Lung (tissue), 12 donors: ENCODE results near the gene EYS. TPM values are rescaled to one million over a fixed set of nuclear protein-coding genes. Genes with fewer than 3 reads are reported as not detected.
"Not testable (repeated sequence)": the region's sequence is repeated elsewhere in the genome, so short reads cannot be mapped to it uniquely, and the experiment has no call there.

Experiments
- ATAC-seq: fragments of 200-7000 bp; cut with Tn5 transposase; one replicate; pipeline ENCODE4 v1.9.1; 2020; ENCODE audit warnings: moderate number of reproducible peaks; ENCODE audit not compliant: insufficient read depth, low FRiP score
- DNase-seq, 3 donors: peaks; one replicate each; pipeline ENCODE4 v3.0.0-alpha.2; 2013 to 2017
- H3K27ac ChIP-seq, 2 donors: one replicate each; pipeline ENCODE4 v1.5.1; 2013; ENCODE audit warnings: mild to moderate bottlenecking in 2 of 2, moderate library complexity in 2 of 2, control low read depth in 1 of 2, inconsistent platforms in 1 of 2, low read depth in 1 of 2, low read length in 1 of 2
- H3K27me3 ChIP-seq, 3 donors: one replicate each; pipeline ENCODE4 v1.5.1; 2013; ENCODE audit warnings: low read length in 2 of 3; ENCODE audit not compliant: control insufficient read depth in 3 of 3, insufficient read depth in 3 of 3
- H3K36me3 ChIP-seq, 4 donors: one replicate each; pipeline ENCODE4 v1.5.1; 2013; ENCODE audit warnings: low read length in 4 of 4, mild to moderate bottlenecking in 1 of 4, moderate library complexity in 1 of 4; ENCODE audit not compliant: control insufficient read depth in 4 of 4, insufficient read depth in 4 of 4
- H3K4me1 ChIP-seq, 5 donors: one replicate each; pipeline ENCODE4 v1.5.1; 2013; ENCODE audit warnings: low read length in 5 of 5, mild to moderate bottlenecking in 2 of 5, moderate library complexity in 1 of 5; ENCODE audit not compliant: control insufficient read depth in 5 of 5, insufficient read depth in 5 of 5
- H3K4me3 ChIP-seq: one replicate; pipeline ENCODE4 v1.5.1; 2013; ENCODE audit warnings: mild to moderate bottlenecking, control low read depth, moderate library complexity
- H3K9ac ChIP-seq, 2 donors: one replicate each; pipeline ENCODE4 v1.5.1; 2013; ENCODE audit warnings: low read length in 2 of 2, control low read depth in 1 of 2; ENCODE audit not compliant: insufficient read depth in 1 of 2
- H3K9me3 ChIP-seq, 4 donors: one replicate each; pipeline ENCODE4 v1.5.1; 2013; ENCODE audit warnings: low read length in 3 of 4, mild to moderate bottlenecking in 1 of 4, moderate library complexity in 1 of 4; ENCODE audit not compliant: control insufficient read depth in 4 of 4, insufficient read depth in 3 of 4
- CTCF ChIP-seq: IDR thresholded peaks from 2 replicates; pipeline ENCODE4 v1.5.1; 2012; ENCODE audit warnings: mild to moderate bottlenecking; ENCODE audit errors: control extremely low read depth, extremely low read depth
- WGBS, 2 donors: extraction: QIAGEN DNeasy Blood & Tissue Kit; methylation state at CpG; one replicate each; pipeline ENCODE4 v1.1.7; 2013; 5-methylcytosine and 5-hydroxymethylcytosine counted together
- polyA plus RNA-seq, 2 donors: library from polyadenylated mRNA; stranded (reverse); fragments of 200-250 nt; gene quantifications; one replicate each; pipeline ENCODE4 v1.2.1, GENCODE V29; 2013
- total RNA-seq, 2 donors: library from RNA; depleted of rRNA in 1 of 2; stranded (reverse); fragments of >200 nt in 1 of 2; gene quantifications; one replicate each; pipeline ENCODE4 v1.2.1, GENCODE V29; 2014 to 2021
- donor health status: control.
- donor health status: control.
- donor health status: Bipolar disorder and iron deficiency.
- donor health status: healthy.
- donor health status: DM: yes; HTN: yes; CAD: no.

EYS gene
- total and polyA plus RNA-seq, 4 donors: 0.06 to 0.34 (median 0.12) TPM

DNA sequence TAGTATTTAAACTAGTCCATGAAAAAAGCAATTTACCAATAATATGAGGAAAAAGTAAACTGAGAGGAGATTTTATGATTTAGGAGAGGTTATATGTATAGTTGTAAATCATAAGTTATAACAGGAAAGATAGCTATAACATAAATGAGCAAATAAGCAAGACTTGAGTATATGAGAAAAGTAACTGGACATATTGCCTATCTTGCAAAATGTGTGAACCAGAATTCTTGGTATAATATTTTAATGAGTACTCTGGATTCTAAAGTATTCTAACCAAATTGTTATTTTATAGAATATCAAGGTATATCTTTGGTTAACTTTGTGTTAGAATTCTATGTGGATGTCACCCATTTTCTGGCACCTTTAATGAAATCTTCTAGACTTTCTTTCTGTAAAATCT lies 1946.8 kb downstream of the EYS start:
- TF ChIP-seq CTCF: no peak
- H3K27ac ChIP-seq: no peak overlapping the region
- no peaks in the 10 kb centered on the region for H3K36me3 ChIP-seq
- H3K4me3 ChIP-seq: no peak overlapping the region
- H3K4me1 ChIP-seq: no peaks in the 10 kb centered on the region
- ATAC-seq: no peak
- no peak for DNase-seq
- H3K27me3 ChIP-seq: peaks cover 0 to 3% (median 0%) of the 10 kb centered on the region in 3 donors
- no peak overlapping the region for H3K9ac ChIP-seq
- peaks cover 0 to 2% (median 0%) of the 10 kb centered on the region in 4 donors for H3K9me3 ChIP-seq

GRCh38 chr6:63759605-63760105 lies 1947.4 kb downstream of the EYS start:
- no peak overlapping the region for H3K9ac ChIP-seq
- ATAC-seq: no peak
- no peak overlapping the region for H3K4me3 ChIP-seq
- no peak overlapping the region for H3K27ac ChIP-seq
- H3K36me3 ChIP-seq: no peaks in the 10 kb centered on the region
- DNase-seq: peak in 1 of 3 donors; percentile 16
- H3K27me3 ChIP-seq: peaks cover 0 to 3% (median 0%) of the 10 kb centered on the region in 3 donors
- no peak for TF ChIP-seq CTCF
- no peaks in the 10 kb centered on the region for H3K4me1 ChIP-seq
- H3K9me3 ChIP-seq: peaks cover 0 to 2% (median 0%) of the 10 kb centered on the region in 4 donors

DNA sequence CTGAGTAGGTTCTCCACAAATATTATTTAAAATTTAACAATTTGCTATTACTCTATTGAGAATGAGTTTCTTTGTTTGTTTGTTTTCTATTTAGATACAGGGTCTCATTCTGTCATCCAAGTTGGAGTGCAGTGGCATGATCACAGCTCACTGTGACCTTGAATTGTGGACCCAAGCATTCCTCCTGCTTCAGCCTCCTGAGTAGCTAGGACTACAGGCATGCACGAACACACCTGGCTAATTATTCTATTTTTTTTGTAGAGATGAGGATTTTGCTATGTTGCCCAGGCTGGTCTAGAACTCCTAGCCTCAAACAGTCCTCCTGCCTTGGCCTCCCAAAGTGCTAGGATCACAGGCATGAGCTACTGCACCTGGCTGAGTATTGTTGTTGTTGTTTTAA lies 1949.2 kb downstream of the EYS start:
- no peak overlapping the region for H3K27ac ChIP-seq
- 88% methylated on average over 1 of the region's 1 CpG for WGBS, 2 donors
- peaks cover 0 to 2% (median 0%) of the 10 kb centered on the region in 4 donors for H3K9me3 ChIP-seq
- no peaks in the 10 kb centered on the region for H3K4me1 ChIP-seq
- no peak for DNase-seq
- H3K27me3 ChIP-seq: peaks cover 0 to 3% (median 0%) of the 10 kb centered on the region in 3 donors
- no peaks in the 10 kb centered on the region for H3K36me3 ChIP-seq
- H3K9ac ChIP-seq: no peak overlapping the region
- no peak overlapping the region for H3K4me3 ChIP-seq
- TF ChIP-seq CTCF: no peak
- no peak for ATAC-seq

GRCh38 chr6:63757275-63757674 lies 1949.8 kb downstream of the EYS start:
- not testable (repeated sequence) for H3K27ac ChIP-seq, H3K4me1 ChIP-seq, DNase-seq, H3K27me3 ChIP-seq, H3K9me3 ChIP-seq, ATAC-seq, H3K9ac ChIP-seq, H3K36me3 ChIP-seq, H3K4me3 ChIP-seq
